B cell (primary cell): ENCODE data around the gene RPL39.

ENCODE experiments used
- CTCF ChIP-seq: fragments of 200-600 bp; IDR thresholded peaks from one replicate; pipeline ENCODE4 v1.8.0; 2022; ENCODE audit warnings: antibody characterized with exemption, mild to moderate bottlenecking
- EZH2 ChIP-seq: IDR thresholded peaks from 2 replicates; pipeline ENCODE4 v1.6.1; 2012; ENCODE audit warnings: borderline replicate concordance, low read depth, mild to moderate bottlenecking, moderate library complexity, low read length; ENCODE audit not compliant: insufficient read depth, poor library complexity, severe bottlenecking

GRCh38 chrX:119783026-119783425 is 8.4 kb downstream of the RPL39 start:
- TF ChIP-seq CTCF, result no peak
- no peak for TF ChIP-seq EZH2
